ENCODE results near the gene ADARB2.

ADARB2 gene

DNA sequence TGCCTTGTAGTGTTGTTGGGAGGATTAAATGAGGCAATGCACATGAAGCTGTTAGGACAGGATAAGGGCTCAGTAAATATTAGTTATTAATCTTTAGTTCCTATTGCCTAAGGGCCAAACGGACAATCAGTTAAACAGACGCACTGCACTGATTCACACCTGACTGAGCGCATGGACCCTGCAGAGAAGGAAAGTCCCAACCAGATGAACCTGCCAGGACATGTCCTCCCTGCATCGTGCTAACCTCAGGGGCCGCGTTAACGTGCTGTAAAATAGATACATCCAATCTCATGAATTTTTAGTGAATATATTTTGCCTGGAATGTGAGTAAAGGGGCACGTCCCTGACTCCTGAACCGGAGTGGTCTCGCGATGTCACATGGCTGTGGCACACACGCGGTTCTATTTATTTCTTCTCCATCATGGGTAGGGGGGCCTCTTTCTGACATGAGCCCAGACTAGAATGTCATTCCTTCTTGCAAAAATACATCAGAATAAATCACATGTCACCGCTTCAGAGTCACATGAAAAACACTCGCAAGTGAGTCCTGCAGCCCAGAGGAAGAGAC, 12.3 kb downstream of the ADARB2 start:
- Histone ChIP-seq H3K9ac (ENCODE audit: low read depth, low read length) (no peak overlapping the region), H3K36me3 (ENCODE audit: insufficient read depth, low read length) (no peaks in the 10 kb centered on the region), H3K4me1 (ENCODE audit: insufficient read depth, low read length) (no peaks in the 10 kb centered on the region), H3K9me3 (ENCODE audit: control insufficient read depth, insufficient read depth, low read length) (no peaks in the 10 kb centered on the region)

DNA sequence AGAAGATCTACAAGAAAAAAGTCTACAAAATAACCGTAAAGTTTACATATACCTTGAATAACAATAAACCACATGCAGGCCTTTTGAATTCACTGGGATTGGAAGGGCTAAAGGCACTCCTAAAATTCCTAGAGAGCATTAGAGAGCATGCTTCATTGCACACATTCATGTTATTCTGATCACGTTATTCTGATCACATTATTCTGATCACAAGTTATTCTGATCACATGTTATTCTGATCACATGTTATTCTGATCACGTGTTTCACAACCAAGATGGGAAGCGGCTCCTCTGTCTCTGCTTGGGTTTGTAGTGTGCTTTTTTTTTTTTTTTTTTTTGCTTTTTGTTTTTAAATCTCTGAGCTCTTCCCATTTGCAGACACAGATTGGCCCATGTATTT, 20.5 kb downstream of the ADARB2 start:
- Histone ChIP-seq H3K4me1 (ENCODE audit: insufficient read depth, low read length) (0 out of 2 replicates have a peak, but pooled peaks cover 9% of the 10 kb centered on the region), H3K9ac (ENCODE audit: low read depth, low read length) (no peak overlapping the region), H3K9me3 (ENCODE audit: control insufficient read depth, insufficient read depth, low read length) (no peaks in the 10 kb centered on the region), H3K36me3 (ENCODE audit: insufficient read depth, low read length) (no peaks in the 10 kb centered on the region)

DNA sequence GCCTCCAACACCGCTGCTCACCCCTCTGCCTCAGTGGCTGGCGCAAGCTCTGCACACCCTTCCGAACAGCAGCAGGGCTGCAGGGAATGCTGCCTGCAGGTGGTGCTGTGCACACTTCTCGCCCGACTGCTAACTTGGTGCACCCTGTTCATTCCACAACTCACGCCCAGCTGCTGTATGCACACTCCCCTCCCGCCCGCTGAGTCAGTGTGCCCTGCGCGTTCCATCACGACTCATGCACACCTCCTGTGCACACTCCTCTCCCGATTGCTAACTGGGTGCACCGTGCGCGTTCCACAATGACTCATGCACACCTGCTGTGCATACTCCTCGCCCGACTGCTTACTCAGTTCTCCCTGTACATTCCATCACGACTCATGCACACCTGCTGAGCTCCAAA, 21.5 kb downstream of the ADARB2 start:
- Histone ChIP-seq H3K4me1 (ENCODE audit: insufficient read depth, low read length) (0 out of 2 replicates have a peak, but pooled peaks cover 9% of the 10 kb centered on the region), H3K9me3 (ENCODE audit: control insufficient read depth, insufficient read depth, low read length) (no peaks in the 10 kb centered on the region), H3K36me3 (ENCODE audit: insufficient read depth, low read length) (no peaks in the 10 kb centered on the region), H3K9ac (ENCODE audit: low read depth, low read length) (no peak overlapping the region; the same call in 1 of the 2 replicates)

DNA sequence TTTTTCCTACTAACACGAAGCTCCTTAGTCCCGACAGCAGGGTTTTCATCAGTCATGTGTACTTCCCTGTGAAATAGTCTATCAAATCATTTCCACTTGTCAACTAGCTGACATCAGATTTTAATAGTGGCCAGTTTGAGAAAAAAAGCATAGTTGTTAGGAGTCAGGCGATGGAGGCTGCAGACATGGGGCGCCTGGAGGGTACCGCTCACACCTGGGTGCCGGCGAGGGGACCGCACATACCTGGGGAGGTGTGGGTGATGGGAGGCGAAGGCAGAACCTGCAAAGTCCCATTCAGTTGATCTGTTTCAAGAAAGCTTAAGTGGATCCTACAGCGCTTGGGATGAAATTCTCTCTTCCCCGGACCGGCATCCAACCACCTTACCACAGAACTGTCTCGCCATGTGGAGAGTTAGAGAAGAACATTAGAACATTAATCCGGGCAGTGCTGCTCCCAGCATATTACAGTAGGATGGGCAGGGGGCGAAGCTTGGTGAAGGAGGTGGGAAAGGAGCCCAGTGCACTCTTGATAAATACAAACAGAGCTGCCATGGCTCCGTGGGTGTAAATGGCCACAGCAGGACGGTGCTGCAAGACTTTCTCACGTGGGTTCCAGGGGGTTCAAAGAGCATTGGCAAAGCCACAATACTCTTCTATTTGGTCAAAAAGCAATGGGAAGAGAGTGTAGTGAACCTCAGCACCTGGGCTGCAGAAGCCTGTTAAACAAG, 24.2 kb downstream of the ADARB2 start:
- 0 out of 2 replicates have a peak, but pooled peaks cover 9% of the 10 kb centered on the region for H3K4me1 ChIP-seq (ENCODE audit: insufficient read depth, low read length)
- H3K9me3 ChIP-seq (ENCODE audit: control insufficient read depth, insufficient read depth, low read length): no peaks in the 10 kb centered on the region
- no peaks in the 10 kb centered on the region for H3K36me3 ChIP-seq (ENCODE audit: insufficient read depth, low read length)
- H3K9ac ChIP-seq (ENCODE audit: low read depth, low read length): no peak overlapping the region

DNA sequence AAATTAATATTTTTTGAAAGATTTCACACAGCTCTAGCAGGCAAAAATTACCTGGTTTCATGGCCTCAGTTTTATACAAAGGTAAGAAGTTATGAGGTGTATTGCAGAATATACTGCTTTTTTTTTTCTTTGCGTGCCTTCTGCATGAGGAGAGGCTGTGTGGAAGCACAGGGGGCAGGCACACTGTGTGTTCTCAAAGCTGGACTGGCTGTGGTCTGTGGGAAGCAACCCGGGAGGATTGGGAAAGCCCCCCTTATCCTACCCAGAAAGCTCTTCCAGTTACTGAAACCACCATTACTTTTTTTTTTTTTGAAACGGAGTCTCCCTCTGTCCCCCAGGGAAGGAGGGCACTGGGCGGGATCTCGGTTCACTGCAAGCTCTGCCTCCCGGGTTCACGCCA, 25.0 kb downstream of the ADARB2 start:
- Histone ChIP-seq H3K9ac (ENCODE audit: low read depth, low read length) (no peak overlapping the region), H3K9me3 (ENCODE audit: control insufficient read depth, insufficient read depth, low read length) (no peaks in the 10 kb centered on the region), H3K4me1 (ENCODE audit: insufficient read depth, low read length) (0 out of 2 replicates have a peak, but pooled peaks cover 9% of the 10 kb centered on the region), H3K36me3 (ENCODE audit: insufficient read depth, low read length) (no peaks in the 10 kb centered on the region)

DNA sequence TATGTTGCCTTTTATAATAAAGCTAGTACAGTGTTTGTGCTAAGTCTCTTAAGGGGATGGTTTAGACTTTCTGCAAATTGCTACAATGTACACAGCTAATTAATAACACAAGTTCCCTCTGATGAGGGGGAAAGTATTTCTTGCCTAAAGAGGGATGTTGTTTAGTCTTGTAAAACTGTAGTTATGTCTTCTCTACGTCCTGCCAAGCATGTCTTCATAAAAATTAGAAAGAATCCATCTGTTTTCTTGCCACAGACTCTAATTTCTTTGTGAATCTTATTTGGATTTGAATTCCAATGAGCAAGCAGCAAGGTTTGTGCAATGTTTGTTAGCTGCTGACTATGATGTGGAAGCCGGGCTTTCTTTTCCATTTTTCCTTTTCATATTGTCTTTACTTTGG, 28.2 kb downstream of the ADARB2 start:
- no peaks in the 10 kb centered on the region for H3K4me1 ChIP-seq (ENCODE audit: insufficient read depth, low read length)
- H3K9me3 ChIP-seq (ENCODE audit: control insufficient read depth, insufficient read depth, low read length): no peaks in the 10 kb centered on the region; the same call in 1 of the 2 replicates
- H3K36me3 ChIP-seq (ENCODE audit: insufficient read depth, low read length): no peaks in the 10 kb centered on the region
- no peak overlapping the region for H3K9ac ChIP-seq (ENCODE audit: low read depth, low read length)

DNA sequence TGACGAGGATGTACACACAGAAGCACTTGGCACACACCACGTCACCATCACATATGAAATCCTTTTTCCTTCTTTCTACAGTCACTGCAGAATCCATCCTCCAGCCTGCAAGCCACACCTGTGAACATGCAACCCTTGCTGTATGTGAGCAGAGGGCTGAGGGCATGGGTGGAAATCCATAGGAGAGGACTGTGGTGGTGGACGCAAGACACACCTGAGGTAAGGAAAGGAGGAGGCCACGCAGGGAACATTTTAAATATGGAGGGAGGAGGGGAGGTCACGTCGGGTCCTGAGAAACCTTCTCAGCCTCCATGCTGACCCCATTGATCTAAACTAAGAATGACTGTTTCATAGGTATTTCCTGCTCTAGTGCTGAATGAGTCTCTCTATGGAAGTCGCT, 28.6 kb downstream of the ADARB2 start:
- H3K9me3 ChIP-seq (ENCODE audit: control insufficient read depth, insufficient read depth, low read length): no peaks in the 10 kb centered on the region; the same call in 1 of the 2 replicates
- H3K9ac ChIP-seq (ENCODE audit: low read depth, low read length): no peak overlapping the region
- no peaks in the 10 kb centered on the region for H3K36me3 ChIP-seq (ENCODE audit: insufficient read depth, low read length)
- no peaks in the 10 kb centered on the region for H3K4me1 ChIP-seq (ENCODE audit: insufficient read depth, low read length)

DNA sequence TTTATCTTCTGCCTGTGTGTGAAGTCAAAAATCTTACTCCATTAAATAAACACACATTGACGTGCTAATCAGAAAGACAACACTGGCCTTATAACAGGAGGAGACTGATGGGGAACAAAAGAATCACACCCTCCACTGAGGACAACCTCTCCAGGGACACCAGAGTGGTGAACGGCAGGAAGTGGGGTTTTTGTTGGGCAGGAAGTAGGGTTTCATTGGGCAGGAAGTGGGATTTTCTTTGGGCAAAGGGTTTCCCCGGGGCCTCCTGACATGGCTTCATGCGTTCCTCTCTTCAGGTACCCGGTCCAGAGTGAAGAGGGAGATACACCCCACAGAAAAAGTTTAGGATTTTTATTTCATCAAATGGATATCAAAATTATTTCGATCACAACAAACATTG, 30.6 kb downstream of the ADARB2 start:
- H3K9ac ChIP-seq (ENCODE audit: low read depth, low read length): no peak overlapping the region
- H3K36me3 ChIP-seq (ENCODE audit: insufficient read depth, low read length): no peaks in the 10 kb centered on the region
- no peaks in the 10 kb centered on the region; the same call in 1 of the 2 replicates for H3K9me3 ChIP-seq (ENCODE audit: control insufficient read depth, insufficient read depth, low read length)
- no peaks in the 10 kb centered on the region for H3K4me1 ChIP-seq (ENCODE audit: insufficient read depth, low read length)

DNA sequence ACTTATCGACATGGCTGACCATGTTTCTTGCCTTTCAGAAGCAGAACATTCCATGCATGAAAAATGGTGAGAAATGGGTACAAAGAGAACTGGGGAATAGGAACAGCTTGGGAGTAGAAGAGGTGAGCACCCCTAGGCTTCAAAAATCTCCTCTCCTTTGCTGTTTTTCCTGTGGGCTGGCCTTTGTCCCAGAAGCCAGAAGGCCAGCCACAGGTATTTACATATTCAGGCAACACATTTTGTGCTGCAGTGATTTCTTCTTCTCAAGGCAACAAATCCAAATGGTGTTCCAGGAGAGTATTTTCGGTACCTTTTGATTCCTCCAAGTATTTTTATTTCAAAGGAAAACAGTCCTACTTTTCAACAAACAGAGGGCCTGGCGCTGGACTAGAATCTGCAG, 31.1 kb downstream of the ADARB2 start:
- Histone ChIP-seq H3K9me3 (ENCODE audit: control insufficient read depth, insufficient read depth, low read length) (no peaks in the 10 kb centered on the region; the same call in 1 of the 2 replicates), H3K36me3 (ENCODE audit: insufficient read depth, low read length) (no peaks in the 10 kb centered on the region), H3K4me1 (ENCODE audit: insufficient read depth, low read length) (no peaks in the 10 kb centered on the region), H3K9ac (ENCODE audit: low read depth, low read length) (no peak overlapping the region)

DNA sequence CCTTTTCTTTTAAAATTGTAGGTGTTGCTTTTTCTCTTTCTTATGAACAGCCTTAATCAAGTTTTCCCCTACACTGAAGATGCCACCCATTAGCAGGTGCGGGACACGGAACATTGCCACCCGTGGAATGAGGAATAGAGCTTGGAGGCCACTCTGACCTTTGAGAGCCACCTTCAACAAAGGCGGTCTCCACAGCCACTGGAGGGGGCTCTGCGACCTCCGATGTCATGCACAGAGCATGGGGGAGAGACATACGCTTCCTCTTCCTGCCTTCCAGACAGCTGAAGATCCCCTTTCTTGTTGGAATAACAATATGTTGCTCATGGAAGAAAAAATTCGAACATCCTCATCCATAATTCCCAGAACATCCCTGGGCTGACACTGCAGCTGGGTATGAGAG, 39.1 kb downstream of the ADARB2 start:
- H3K9ac ChIP-seq (ENCODE audit: low read depth, low read length): no peak overlapping the region
- no peaks in the 10 kb centered on the region for H3K36me3 ChIP-seq (ENCODE audit: insufficient read depth, low read length)
- H3K4me1 ChIP-seq (ENCODE audit: insufficient read depth, low read length): no peaks in the 10 kb centered on the region
- H3K9me3 ChIP-seq (ENCODE audit: control insufficient read depth, insufficient read depth, low read length): no peaks in the 10 kb centered on the region

DNA sequence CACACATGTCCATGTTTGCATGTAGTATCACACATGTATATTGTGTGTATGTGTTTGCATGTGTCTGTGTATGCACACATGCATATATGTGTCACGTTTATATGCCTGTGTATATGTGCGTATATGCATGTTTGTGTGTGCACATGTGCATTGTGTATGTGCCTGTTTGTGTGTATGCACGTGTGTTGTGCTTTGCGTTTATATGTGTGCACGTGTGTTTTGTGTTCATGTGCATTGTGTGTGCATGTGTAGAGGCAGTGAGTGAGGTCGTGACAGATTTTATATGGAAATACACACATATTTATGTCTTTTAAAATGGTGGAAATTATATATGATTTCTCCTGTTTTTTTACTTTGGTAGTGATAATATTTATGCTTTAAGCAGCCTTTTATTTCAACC, 41.2 kb downstream of the ADARB2 start:
- Histone ChIP-seq H3K9ac (ENCODE audit: low read depth, low read length) (no peak overlapping the region), H3K36me3 (ENCODE audit: insufficient read depth, low read length) (no peaks in the 10 kb centered on the region), H3K4me1 (ENCODE audit: insufficient read depth, low read length) (no peaks in the 10 kb centered on the region), H3K9me3 (ENCODE audit: control insufficient read depth, insufficient read depth, low read length) (no peaks in the 10 kb centered on the region)

DNA sequence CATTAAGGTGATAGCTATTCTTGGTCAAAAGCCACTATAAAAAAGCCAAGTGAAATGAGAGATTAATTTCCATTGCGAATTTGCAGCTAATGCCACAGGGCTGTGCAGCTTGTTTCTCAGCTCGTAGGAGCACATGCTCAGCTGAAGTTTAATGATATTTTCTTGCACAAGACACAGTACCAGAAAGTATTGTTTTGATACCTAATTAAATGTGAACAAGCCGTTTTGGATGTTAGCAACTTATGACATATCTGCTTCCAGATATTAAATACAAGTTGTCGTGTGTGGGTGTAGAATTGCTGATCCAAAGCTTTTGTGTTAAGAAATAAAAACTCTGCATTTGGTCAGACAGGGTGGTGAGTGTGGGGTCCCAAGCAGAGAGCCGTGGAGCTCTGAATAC, 47.2 kb downstream of the ADARB2 start:
- no peaks in the 10 kb centered on the region for H3K36me3 ChIP-seq (ENCODE audit: insufficient read depth, low read length)

DNA sequence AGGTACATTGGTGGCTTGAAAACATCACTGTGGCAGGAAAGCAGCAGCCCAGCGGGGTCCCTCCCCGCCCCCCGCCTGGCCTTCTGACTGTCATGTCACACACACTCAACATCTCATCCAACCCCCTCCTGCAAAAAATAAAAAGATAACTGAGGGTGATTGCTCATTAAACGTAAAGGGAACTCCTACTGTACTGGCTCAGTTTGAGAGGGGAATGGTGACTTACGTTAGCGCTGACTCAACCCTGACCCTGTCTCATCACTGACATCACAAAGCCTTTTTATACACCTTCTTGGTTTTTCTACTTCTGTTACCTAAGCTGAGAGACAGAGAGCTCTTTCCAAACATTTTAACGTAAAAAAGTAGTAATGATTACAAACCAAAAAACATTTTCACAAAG, 48.8 kb downstream of the ADARB2 start:
- Histone ChIP-seq H3K4me1 (ENCODE audit: insufficient read depth, low read length) (no peaks in the 10 kb centered on the region), H3K36me3 (ENCODE audit: insufficient read depth, low read length) (no peaks in the 10 kb centered on the region), H3K9ac (ENCODE audit: low read depth, low read length) (no peak overlapping the region), H3K9me3 (ENCODE audit: control insufficient read depth, insufficient read depth, low read length) (no peaks in the 10 kb centered on the region; the same call in 1 of the 2 replicates)

More for the DNA sequence above, 47.2 kb downstream of the ADARB2 start:
- no peaks in the 10 kb centered on the region for H3K4me1 ChIP-seq (ENCODE audit: insufficient read depth, low read length)
- no peak overlapping the region for H3K9ac ChIP-seq (ENCODE audit: low read depth, low read length)
- H3K9me3 ChIP-seq (ENCODE audit: control insufficient read depth, insufficient read depth, low read length): no peaks in the 10 kb centered on the region; the same call in 1 of the 2 replicates

DNA sequence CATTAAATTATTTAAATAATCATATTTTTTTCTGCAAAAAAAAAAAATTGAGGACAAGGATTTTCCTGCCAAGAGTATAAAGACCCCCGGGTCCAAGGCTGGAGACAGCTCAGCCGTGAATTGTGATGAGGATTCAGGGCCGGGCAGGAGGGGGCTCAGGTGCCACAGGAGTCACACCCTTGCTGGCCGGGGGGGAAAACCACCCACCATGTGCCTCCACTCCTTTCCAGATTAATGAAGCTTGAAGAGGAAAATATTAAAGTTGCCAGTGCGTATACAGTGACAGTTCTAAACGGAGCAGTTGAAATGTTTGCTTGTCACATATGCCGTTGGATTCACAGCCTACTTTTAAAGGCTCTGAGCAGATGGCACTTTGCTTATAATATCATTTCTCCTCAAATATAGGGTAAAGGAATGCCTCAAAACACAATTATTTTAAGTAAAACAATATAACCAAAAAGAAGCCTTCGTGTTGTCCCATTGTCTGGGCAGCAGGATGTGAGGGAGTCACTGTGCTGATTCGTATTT, 49.6 kb downstream of the ADARB2 start:
- Histone ChIP-seq H3K36me3 (ENCODE audit: insufficient read depth, low read length) (no peaks in the 10 kb centered on the region), H3K9me3 (ENCODE audit: control insufficient read depth, insufficient read depth, low read length) (no peaks in the 10 kb centered on the region; the same call in 1 of the 2 replicates), H3K4me1 (ENCODE audit: insufficient read depth, low read length) (no peaks in the 10 kb centered on the region), H3K9ac (ENCODE audit: low read depth, low read length) (no peak overlapping the region)

DNA sequence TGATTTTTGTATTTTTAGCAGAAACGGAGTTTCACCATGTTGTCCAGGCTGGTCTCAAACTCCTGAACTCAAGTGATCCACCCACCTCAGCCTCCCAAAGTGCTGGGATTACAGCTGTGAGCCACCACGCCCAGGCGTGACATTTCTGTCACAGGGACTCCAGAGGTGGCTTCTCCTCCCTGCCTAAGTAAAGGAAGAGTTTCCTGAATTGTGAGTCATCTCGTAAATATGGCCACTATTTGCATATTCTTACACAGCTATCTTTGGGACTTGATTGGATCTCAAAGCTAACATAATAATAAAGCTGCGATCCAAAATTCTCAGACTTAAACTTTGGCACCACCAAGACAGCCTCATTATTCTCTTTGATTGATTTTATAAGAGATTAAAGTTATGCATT, 50.1 kb downstream of the ADARB2 start:
- Histone ChIP-seq H3K36me3 (ENCODE audit: insufficient read depth, low read length) (no peaks in the 10 kb centered on the region), H3K4me1 (ENCODE audit: insufficient read depth, low read length) (no peaks in the 10 kb centered on the region)

More for the DNA sequence above, 50.1 kb downstream of the ADARB2 start:
- Histone ChIP-seq H3K9me3 (ENCODE audit: control insufficient read depth, insufficient read depth, low read length) (no peaks in the 10 kb centered on the region; the same call in 1 of the 2 replicates), H3K9ac (ENCODE audit: low read depth, low read length) (no peak overlapping the region)

Measured in ES-I3 (cell line).